Endothelial cell of umbilical vein (primary cell): ENCODE data around the gene MRPL4. TPM values are rescaled to one million over a fixed set of nuclear protein-coding genes. Genes with fewer than 3 reads are reported as not detected.

Source experiments
- BruUV-seq: library from RNA; stranded (reverse); fragments of 400-500 nt; replicated peaks from 2 replicates; lab custom pipeline; 2021; lab: Mats Ljungman, UMichigan
- CTCF ChIA-PET: fragments of 300-600, 350-600 bp; sonication (Branson Sonifier 250); formaldehyde crosslinking; loops from one replicate; lab custom pipeline; 2021; ENCODE audit warnings: antibody characterized with exemption, inconsistent platforms; lab: Charles Lee
- POLR2A ChIA-PET: fragments of 300-600, 350-600 bp; sonication (Branson Sonifier 250); formaldehyde crosslinking; loops from one replicate; lab custom pipeline; 2021; ENCODE audit warnings: antibody characterized with exemption, inconsistent platforms; lab: Charles Lee
- DNase-seq: peaks from one replicate; pipeline ENCODE4 v3.0.0-alpha.2; 2011; ENCODE audit warnings: low read depth, low spot score
- FAIRE-seq: peaks from 2 replicates; lab custom pipeline; 2011; peaks lifted over from hg19 to GRCh38; lab: Jason Lieb, UNC
- H2AFZ ChIP-seq: 2 replicates; pipeline ENCODE4 v1.6.0; 2012; ENCODE audit warnings: low read depth, low read length, control low read depth, inconsistent platforms
- H3K27ac ChIP-seq: 2 replicates; pipeline ENCODE4 v1.5.1; 2011; ENCODE audit warnings: low read depth, mild to moderate bottlenecking, control low read depth, low read length, moderate library complexity; ENCODE audit not compliant: insufficient read depth
- H3K27me3 ChIP-seq, 2 experiments: 2 replicates each; pipeline versions ENCODE4 v1.6.0 to v1.6.1; 2011; ENCODE audit warnings: low read length in 2 of 2, mixed read lengths in 1 of 2; ENCODE audit not compliant: control insufficient read depth in 2 of 2, insufficient read depth in 2 of 2
- H3K36me3 ChIP-seq, 2 experiments: 2 replicates in 1 of 2; 3 replicates in 1 of 2; pipeline ENCODE4 v1.5.1; 2011; ENCODE audit warnings: low read length in 2 of 2, mild to moderate bottlenecking in 1 of 2, moderate library complexity in 1 of 2; ENCODE audit not compliant: control insufficient read depth in 2 of 2, insufficient read depth in 2 of 2; ENCODE audit errors: extremely low read depth in 1 of 2
- H3K4me1 ChIP-seq: 3 replicates; pipeline ENCODE4 v1.5.1; 2011; ENCODE audit warnings: mild to moderate bottlenecking, low read length; ENCODE audit not compliant: control insufficient read depth, insufficient read depth; ENCODE audit errors: extremely low read depth
- H3K4me2 ChIP-seq: 2 replicates; pipeline ENCODE4 v1.6.1; 2011; ENCODE audit warnings: low read length, control low read depth, mixed read lengths; ENCODE audit not compliant: insufficient read depth
- H3K4me3 ChIP-seq, 3 experiments: fragments of 200-600 bp in 1 of 3; sonication (generic), shearing (Covaris generic) in 1 of 3; replicated peaks in 1 of 3; 2 replicates each; pipeline ENCODE4 v1.5.1; 2011 to 2016; ENCODE audit warnings: control low read depth in 3 of 3, low read length in 3 of 3, mild to moderate bottlenecking in 2 of 3, inconsistent platforms in 1 of 3, low read depth in 1 of 3, moderate library complexity in 1 of 3; ENCODE audit not compliant: insufficient read depth in 1 of 3
- H3K79me2 ChIP-seq: 2 replicates; pipeline ENCODE4 v1.6.0; 2012; ENCODE audit warnings: low read length, inconsistent platforms; ENCODE audit not compliant: control insufficient read depth, insufficient read depth
- H3K9ac ChIP-seq: replicated peaks from 2 replicates; pipeline ENCODE3; 2011; ENCODE audit warnings: low read length, control low read depth; ENCODE audit not compliant: insufficient read depth; ENCODE audit errors: extremely low read depth
- H3K9me1 ChIP-seq: replicated peaks from 3 replicates; pipeline ENCODE4 v1.6.0; 2011; ENCODE audit warnings: mild to moderate bottlenecking, low read length; ENCODE audit not compliant: control insufficient read depth, insufficient read depth; ENCODE audit errors: extremely low read depth
- H3K9me3 ChIP-seq: replicated peaks from 2 replicates; pipeline ENCODE4 v1.5.1; 2012; ENCODE audit warnings: low read length, inconsistent platforms; ENCODE audit not compliant: control insufficient read depth, insufficient read depth
- H4K20me1 ChIP-seq: replicated peaks from 2 replicates; pipeline ENCODE3; 2011; ENCODE audit warnings: mild to moderate bottlenecking, low read length; ENCODE audit not compliant: control insufficient read depth, insufficient read depth; ENCODE audit errors: extremely low read depth
- CTCF ChIP-seq, 2 donors: IDR thresholded peaks; 1 replicate in 1 of 2; 2 replicates in 1 of 2; pipeline ENCODE4 v1.5.1; 2011; ENCODE audit warnings: low read length in 2 of 2, mild to moderate bottlenecking in 2 of 2, moderate library complexity in 2 of 2, control low read depth in 1 of 2, inconsistent platforms in 1 of 2, low read depth in 1 of 2; ENCODE audit not compliant: insufficient read depth in 1 of 2; ENCODE audit errors: extremely low read depth in 1 of 2
- EZH2 ChIP-seq: IDR thresholded peaks from 2 replicates; pipeline ENCODE4 v1.6.1; 2012; ENCODE audit warnings: borderline replicate concordance, low read depth, mild to moderate bottlenecking, moderate library complexity, low read length, inconsistent platforms; ENCODE audit not compliant: severe bottlenecking
- FOS ChIP-seq: IDR thresholded peaks from 2 replicates; pipeline ENCODE4 v1.6.1; 2011; ENCODE audit warnings: mild to moderate bottlenecking, low read length, moderate library complexity, borderline replicate concordance; ENCODE audit not compliant: insufficient read depth
- GATA2 ChIP-seq: IDR thresholded peaks from 2 replicates; pipeline ENCODE4 v1.7.0; 2011; ENCODE audit warnings: low read depth, mild to moderate bottlenecking, moderate library complexity, mixed read lengths, low read length; ENCODE audit not compliant: insufficient read length, insufficient read depth
- JUN ChIP-seq: IDR thresholded peaks from 2 replicates; pipeline ENCODE4 v1.6.1; 2011; ENCODE audit warnings: borderline replicate concordance, low read depth; ENCODE audit not compliant: insufficient read length, insufficient read depth
- MYC ChIP-seq: IDR thresholded peaks from one replicate; pipeline ENCODE4 v1.6.1; 2011; ENCODE audit warnings: mild to moderate bottlenecking, low read depth, low read length
- POLR2A ChIP-seq: IDR thresholded peaks from 2 replicates; pipeline ENCODE4 v1.6.1; 2012; ENCODE audit warnings: low read depth, mild to moderate bottlenecking, control low read depth, low read length
- POLR2AphosphoS5 ChIP-seq: IDR thresholded peaks from 2 replicates; pipeline ENCODE4 v1.6.1; 2012; ENCODE audit warnings: low read depth, mild to moderate bottlenecking, control low read depth, low read length, moderate library complexity; ENCODE audit not compliant: insufficient read depth
- dilution Hi-C: fragments of 300-500 bp; cut with MboI; formaldehyde crosslinking; loops from one replicate; pipeline ENCODE4 v1.15.0; 2019; ENCODE audit warnings: low sequenced_read_pairs; ENCODE audit not compliant: extremely low pct_ligation_motif_present
- intact Hi-C: fragments of 100-400 bp; cut with micrococcal nuclease; formaldehyde crosslinking; loops from one replicate; pipeline ENCODE4 v1.10.0; 2022
- polyA plus RNA-seq, 4 experiments: library from polyadenylated mRNA; depleted of rRNA in 3 of 4; stranded (reverse) in 3 of 4; unstranded in 1 of 4; fragments of >200 nt; gene quantifications; 2 replicates each; pipeline versions ENCODE4 v1.2.1 to v1.2.3, GENCODE V29; 2011 to 2012; ENCODE audit warnings: missing spikeins in 1 of 4
- total RNA-seq: library from RNA; stranded (reverse); gene quantifications from 2 replicates; pipeline ENCODE4 v1.2.3, GENCODE V29; 2021
- TF ChIP-seq, protein P1 (sequence below): IDR thresholded peaks from 2 replicates; pipeline ENCODE4 v1.6.1; 2011; ENCODE audit not compliant: insufficient read depth, insufficient read length

The MRPL4 gene
- total and polyA plus RNA-seq, 2 donors (not counting 3 experiments of a cell fraction or from before 2014, with no cell fraction given): 70.4 to 118 TPM

DNA sequence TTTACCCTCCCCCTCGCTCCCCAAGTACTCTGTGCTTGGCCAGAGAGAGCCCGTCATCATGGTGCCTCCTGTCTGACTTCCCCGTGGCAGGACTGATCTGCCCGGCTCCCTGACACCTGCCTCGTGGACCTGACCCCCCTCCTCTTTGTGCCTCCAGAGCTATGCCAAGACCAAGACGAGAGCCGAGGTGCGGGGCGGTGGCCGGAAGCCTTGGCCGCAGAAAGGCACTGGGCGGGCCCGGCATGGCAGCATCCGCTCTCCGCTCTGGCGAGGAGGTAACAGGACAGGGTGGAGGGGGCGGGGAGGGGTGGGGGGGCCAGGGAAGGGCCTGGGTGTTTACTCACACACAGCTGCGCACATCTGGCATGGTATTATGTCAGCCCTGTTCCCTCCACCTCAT, 4.5 kb downstream of the MRPL4 start:
- TF ChIP-seq, protein P1, sequence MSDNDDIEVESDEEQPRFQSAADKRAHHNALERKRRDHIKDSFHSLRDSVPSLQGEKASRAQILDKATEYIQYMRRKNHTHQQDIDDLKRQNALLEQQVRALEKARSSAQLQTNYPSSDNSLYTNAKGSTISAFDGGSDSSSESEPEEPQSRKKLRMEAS: no peak
- TF ChIP-seq JUN (no peak), POLR2A (no peak), FOS (no peak), EZH2 (no peak), CTCF (IDR thresholded peaks at IDR 0.05; ENCODE audit: extremely low read depth in 1 of 2, insufficient read depth in 1 of 2, low read depth in 1 of 2, low read length in 2 of 2) (no peak), MYC (no peak), POLR2AphosphoS5 (no peak), GATA2 (no peak)
- intact Hi-C loops: no loop called here
- no peak overlapping the region for H3K4me2 ChIP-seq
- dilution Hi-C loops: no loop called here
- H4K20me1 ChIP-seq: no peaks in the 10 kb centered on the region
- FAIRE-seq (no peak), DNase-seq (no peak)
- POLR2A ChIA-PET: no interaction called here
- H3K9me3 ChIP-seq: no peaks in the 10 kb centered on the region
- H3K27me3 ChIP-seq: no peaks in the 10 kb centered on the region
- peaks cover 19% of the 10 kb centered on the region for H3K79me2 ChIP-seq
- CTCF ChIA-PET: interaction anchor here (0.6 to 10.0 kb wide), 4 partner anchors 13 to 160 kb away, joined by 3 to 606 read pairs (median 65); partner anchors contain the start of gene ICAM1
- no peak overlapping the region for H3K4me3 ChIP-seq
- H3K9me1 ChIP-seq: no peaks in the 10 kb centered on the region
- BruUV-seq: no TSS peak
- no peak overlapping the region for H3K9ac ChIP-seq
- H3K4me1 ChIP-seq: peaks cover 8% of the 10 kb centered on the region
- H3K36me3 ChIP-seq: peaks cover 6 to 18% of the 10 kb centered on the region in 2 experiments
- no peak overlapping the region for H3K27ac ChIP-seq
- H2AFZ ChIP-seq: no peak overlapping the region
